Smooth muscle cell (in vitro differentiated cells): ENCODE measurements around the gene GTPBP4. TPM values are rescaled to one million over a fixed set of nuclear protein-coding genes. Genes with fewer than 3 reads are reported as not detected.
A peak's percentile ranks its signal among the peaks of the same experiment; 100 is the strongest.

Experiments
- DNase-seq: peaks from one replicate; lab custom pipeline; 2025; ENCODE audit not compliant: unreplicated experiment; lab: John Stamatoyannopoulos, UW
- H2AFZ ChIP-seq: fragments of 200-600 bp; sonication (generic); 2 replicates; pipeline ENCODE4 v1.6.0; 2016; ENCODE audit warnings: antibody characterized with exemption, low read depth, mild to moderate bottlenecking
- H3F3A ChIP-seq: fragments of 200-600 bp; sonication (generic); 2 replicates; pipeline ENCODE4 v1.6.0; 2017; ENCODE audit warnings: antibody characterized with exemption, low read depth
- H3K27ac ChIP-seq: fragments of 200-600 bp; sonication (generic); 2 replicates; pipeline ENCODE4 v1.5.1; 2016; ENCODE audit warnings: low read depth, mild to moderate bottlenecking
- H3K27me3 ChIP-seq: fragments of 200-600 bp; sonication (generic); 2 replicates; pipeline ENCODE4 v1.6.1; 2016; ENCODE audit warnings: low read depth, mild to moderate bottlenecking
- H3K36me3 ChIP-seq: fragments of 200-600 bp; sonication (generic); 2 replicates; pipeline ENCODE4 v1.5.1; 2016; ENCODE audit warnings: low read depth
- H3K4me1 ChIP-seq: fragments of 200-600 bp; sonication (generic); 2 replicates; pipeline ENCODE4 v1.5.1; 2016; ENCODE audit warnings: low read depth
- H3K4me2 ChIP-seq: fragments of 200-600 bp; sonication (generic); 2 replicates; pipeline ENCODE4 v1.6.0; 2016; ENCODE audit warnings: mild to moderate bottlenecking
- H3K4me3 ChIP-seq: fragments of 200-600 bp; sonication (generic); 2 replicates; pipeline ENCODE4 v1.5.1; 2016; ENCODE audit warnings: mild to moderate bottlenecking
- H3K79me2 ChIP-seq: fragments of 200-600 bp; sonication (generic); 2 replicates; pipeline ENCODE4 v1.6.0; 2016; ENCODE audit warnings: low read depth, mild to moderate bottlenecking
- H3K9ac ChIP-seq: fragments of 200-600 bp; sonication (generic); 2 replicates; pipeline ENCODE4 v1.6.0; 2016; ENCODE audit warnings: low read depth
- H3K9me3 ChIP-seq: fragments of 200-600 bp; sonication (generic); replicated peaks from 2 replicates; pipeline ENCODE4 v1.5.1; 2016; ENCODE audit warnings: low read depth
- H4K20me1 ChIP-seq: fragments of 200-600 bp; sonication (generic); 2 replicates; pipeline ENCODE4 v1.6.0; 2016; ENCODE audit warnings: low read depth
- CTCF ChIP-seq: fragments of 200-600 bp; sonication (generic); IDR thresholded peaks from 2 replicates; pipeline ENCODE4 v1.5.1; 2017; ENCODE audit warnings: borderline replicate concordance, mild to moderate bottlenecking, antibody characterized with exemption; ENCODE audit not compliant: insufficient read depth, poor library complexity, severe bottlenecking
- WGBS: methylation state at CpG from one replicate; pipeline ENCODE4 v1.1.7; 2016; ENCODE audit warnings: low lambda C conversion rate; 5-methylcytosine and 5-hydroxymethylcytosine counted together
- polyA plus RNA-seq: library from polyadenylated mRNA; unstranded; fragments of >200 nt; fragmentation: Nextera tagmentation; extraction: Ambion mirVana; gene quantifications from 2 replicates; pipeline ENCODE4 v1.2.1, GENCODE V29; 2016
- total RNA-seq: library from RNA; depleted of rRNA; stranded (reverse); fragments of >200 nt; gene quantifications from 2 replicates; pipeline ENCODE4 v1.2.3, GENCODE V29; 2014

The GTPBP4 gene
- total and polyA plus RNA-seq, 2 experiments from 2014 or later: 42.5 to 52.1 TPM

GRCh38 chr10:1048732-1049424 lies 60.6 kb downstream of the GTPBP4 start, which contains the start of gene IDI1:
TSS of gene IDI1 (minus strand) at chr10:1049119. CDS start at chr10:1049003, 116 bp downstream.
- Histone ChIP-seq H2AFZ (no peak within 1 kb of the TSS), H3K4me2 (peak within 1 kb of the TSS; percentile 92), H3K4me3 (peak within 1 kb of the TSS; percentile 82), H3K9ac (peak within 1 kb of the TSS; percentile 94), H4K20me1 (peaks cover 64% of the 10 kb centered on the region), H3K9me3 (no peaks in the 10 kb centered on the region), H3K27ac (peak within 1 kb of the TSS; percentile 99), H3K79me2 (peaks cover 76% of the 10 kb centered on the region), H3K36me3 (no peaks in the 10 kb centered on the region), H3K4me1 (peaks cover 15% of the 10 kb centered on the region), H3K27me3 (no peaks in the 10 kb centered on the region), H3F3A (peaks cover 31% of the 10 kb centered on the region)
- TF ChIP-seq CTCF: no peak
- peak; percentile 99 for DNase-seq
- WGBS: under 1% methylated on average over 75 of the region's 83 CpGs

GRCh38 chr10:1049425-1049958 lies 61.3 kb downstream of the GTPBP4 start:
- DNase-seq: no peak
- no peak for TF ChIP-seq CTCF
- no peaks in the 10 kb centered on the region for H3K9me3 ChIP-seq
- H3K4me2 ChIP-seq: peak overlapping the region; percentile 92
- H4K20me1 ChIP-seq: peaks cover 58% of the 10 kb centered on the region
- peaks cover 20% of the 10 kb centered on the region for H3K4me1 ChIP-seq
- peaks cover 31% of the 10 kb centered on the region for H3F3A ChIP-seq
- WGBS: under 1% methylated on average over 34 of the region's 34 CpGs
- peak overlapping the region; percentile 82 for H3K4me3 ChIP-seq
- H3K79me2 ChIP-seq: peaks cover 77% of the 10 kb centered on the region
- H3K27ac ChIP-seq: peak overlapping the region; percentile 99
- H3K9ac ChIP-seq: peak overlapping the region; percentile 94
- no peaks in the 10 kb centered on the region for H3K36me3 ChIP-seq
- no peak overlapping the region for H2AFZ ChIP-seq
- H3K27me3 ChIP-seq: no peaks in the 10 kb centered on the region

- peaks cover 77% of the 10 kb centered on the region for H3K79me2 ChIP-seq
- peak overlapping the region; percentile 92 for H3K4me2 ChIP-seq
- H3K9me3 ChIP-seq: no peaks in the 10 kb centered on the region
- H3K9ac ChIP-seq: peak overlapping the region; percentile 94
- H4K20me1 ChIP-seq: peaks cover 55% of the 10 kb centered on the region
- TF ChIP-seq CTCF: no peak
- peak overlapping the region; percentile 99 for H3K27ac ChIP-seq
- H3K27me3 ChIP-seq: no peaks in the 10 kb centered on the region
- WGBS: 2% methylated on average over 5 of the region's 5 CpGs
- DNase-seq: no peak
- no peaks in the 10 kb centered on the region for H3K36me3 ChIP-seq
- no peak overlapping the region for H2AFZ ChIP-seq
- H3F3A ChIP-seq: peaks cover 26% of the 10 kb centered on the region
- H3K4me1 ChIP-seq: peaks cover 25% of the 10 kb centered on the region
- peak overlapping the region; percentile 82 for H3K4me3 ChIP-seq
Measured at GRCh38 chr10:1050145-1050544, 61.9 kb downstream of the GTPBP4 start.

- Histone ChIP-seq H4K20me1 (peaks cover 50% of the 10 kb centered on the region), H3K27me3 (no peaks in the 10 kb centered on the region), H3K79me2 (peaks cover 77% of the 10 kb centered on the region), H3K4me2 (peak overlapping the region; percentile 92), H3K9me3 (no peaks in the 10 kb centered on the region), H3K9ac (peak overlapping the region; percentile 14), H3K4me1 (peaks cover 29% of the 10 kb centered on the region), H3K36me3 (no peaks in the 10 kb centered on the region), H3K27ac (peak overlapping the region; percentile 99), H3F3A (peaks cover 24% of the 10 kb centered on the region), H3K4me3 (peak overlapping the region; percentile 82), H2AFZ (no peak overlapping the region)
- no peak for TF ChIP-seq CTCF
- no peak for DNase-seq
- WGBS: 42% methylated on average over 4 of the region's 4 CpGs
Measured at GRCh38 chr10:1050554-1050953, 62.3 kb downstream of the GTPBP4 start.
